ENCODE results near the gene LYAR.

GRCh38 chr4:4317496-4318232 is 27.7 kb upstream of the LYAR start:
- TF ChIP-seq CTCF (IDR thresholded peaks at IDR 0.05) (no peak), POLR2A (IDR thresholded peaks at IDR 0.05) (no peak)

All from sigmoid colon (tissue), 3 donors.